NCI-H2196 (cell line): Measurements from ENCODE around the gene PCDHGB2.
"Not testable (repeated sequence)": the region's sequence is repeated elsewhere in the genome, so short reads cannot be mapped to it uniquely, and the experiment has no call there.

Experiments
- DNase-seq: peaks from one replicate; lab custom pipeline; 2025; ENCODE audit not compliant: unreplicated experiment; lab: John Stamatoyannopoulos, UW

PCDHGB2 gene

DNA sequence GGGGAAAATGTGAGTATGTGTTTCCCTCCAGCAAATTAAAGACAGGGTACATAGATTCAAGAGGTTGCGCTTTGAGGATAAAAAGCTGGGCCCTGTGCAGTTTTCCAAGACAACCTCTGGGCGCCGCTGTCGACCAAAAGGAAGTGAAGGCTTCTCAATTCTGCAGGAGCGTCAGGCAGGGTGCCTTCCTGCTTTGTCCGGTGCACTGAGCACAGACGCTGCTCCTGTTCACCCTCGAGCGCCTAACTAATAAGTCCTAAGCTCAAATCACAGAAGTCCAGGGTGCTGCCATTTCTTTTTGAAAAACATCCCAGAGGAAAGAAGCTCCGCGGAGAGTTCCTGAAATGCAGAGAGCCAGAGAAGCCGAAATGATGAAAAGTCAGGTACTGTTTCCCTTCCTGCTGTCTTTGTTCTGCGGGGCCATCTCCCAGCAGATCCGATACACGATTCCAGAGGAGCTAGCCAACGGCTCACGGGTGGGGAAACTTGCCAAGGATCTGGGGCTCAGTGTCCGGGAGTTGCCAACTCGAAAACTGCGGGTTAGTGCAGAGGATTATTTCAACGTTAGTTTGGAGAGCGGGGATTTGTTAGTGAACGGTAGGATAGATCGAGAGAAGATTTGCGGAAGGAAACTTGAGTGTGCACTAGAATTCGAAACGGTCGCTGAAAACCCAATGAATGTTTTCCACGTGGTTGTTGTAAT is 9.7 kb upstream of the PCDHGB2 start, which contains the start of gene PCDHGB1:
PCDHGB1 (plus strand) TSS at position 183 of the 703 bp plus-strand sequence; CDS start at position 345, 162 bp downstream.
- DNase-seq = no peak

DNA sequence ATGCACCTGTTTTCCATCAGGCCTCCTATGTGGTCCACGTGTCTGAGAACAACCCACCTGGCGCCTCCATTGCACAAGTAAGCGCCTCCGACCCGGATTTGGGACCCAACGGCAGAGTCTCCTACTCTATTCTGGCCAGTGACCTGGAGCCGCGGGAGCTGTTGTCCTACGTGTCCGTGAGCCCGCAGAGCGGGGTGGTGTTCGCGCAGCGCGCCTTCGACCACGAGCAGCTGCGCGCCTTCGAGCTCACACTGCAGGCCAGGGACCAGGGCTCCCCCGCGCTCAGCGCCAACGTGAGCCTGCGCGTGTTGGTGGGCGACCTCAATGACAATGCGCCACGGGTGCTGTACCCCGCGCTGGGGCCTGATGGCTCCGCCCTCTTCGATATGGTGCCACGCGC is 8.2 kb upstream of the PCDHGB2 start:
- DNase-seq = no peak

DNA sequence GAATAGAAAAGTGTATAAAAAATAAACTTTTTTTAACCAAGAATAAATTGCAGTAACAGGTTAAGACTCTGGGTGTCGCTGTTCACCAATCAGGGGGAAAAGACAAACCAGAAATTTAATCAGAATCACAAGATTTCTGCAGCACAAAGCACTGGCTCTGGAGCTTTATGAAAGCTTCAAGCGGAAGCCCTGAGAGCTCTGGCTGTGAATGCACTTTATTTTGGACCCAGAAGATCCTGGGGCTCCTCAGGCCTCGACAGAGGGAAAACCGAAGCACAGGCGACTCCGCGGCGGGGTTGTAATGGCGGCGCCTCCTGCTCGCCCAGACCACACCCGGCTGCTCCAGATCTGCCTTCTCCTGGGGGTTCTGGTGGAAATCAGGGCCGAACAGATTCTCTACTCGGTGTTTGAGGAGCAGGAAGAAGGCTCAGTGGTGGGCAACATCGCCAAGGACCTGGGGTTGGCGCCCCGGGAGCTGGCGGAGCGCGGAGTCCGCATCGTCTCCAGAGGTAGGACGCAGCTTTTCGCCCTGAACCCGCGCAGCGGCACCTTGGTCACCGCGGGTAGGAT is 4.8 kb upstream of the PCDHGB2 start, which contains the start of gene PCDHGA4:
PCDHGA4 (plus strand) TSS at position 122 of the 570 bp plus-strand sequence; CDS start at position 209, 87 bp downstream.
- DNase-seq = no peak

DNA sequence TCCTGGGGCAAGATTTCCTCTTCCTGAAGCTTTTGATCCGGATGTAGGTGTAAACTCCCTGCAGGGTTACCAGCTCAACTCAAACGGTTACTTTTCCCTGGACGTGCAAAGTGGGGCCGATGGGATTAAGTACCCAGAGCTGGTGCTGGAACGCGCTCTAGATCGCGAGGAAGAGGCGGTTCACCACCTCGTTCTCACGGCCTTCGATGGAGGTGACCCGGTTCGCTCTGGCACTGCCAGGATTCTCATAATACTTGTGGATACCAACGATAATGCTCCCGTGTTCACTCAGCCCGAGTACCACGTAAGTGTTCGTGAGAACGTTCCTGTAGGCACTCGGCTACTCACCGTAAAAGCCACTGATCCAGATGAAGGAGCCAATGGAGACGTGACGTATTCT is 4.2 kb upstream of the PCDHGB2 start:
- no peak for DNase-seq

DNA sequence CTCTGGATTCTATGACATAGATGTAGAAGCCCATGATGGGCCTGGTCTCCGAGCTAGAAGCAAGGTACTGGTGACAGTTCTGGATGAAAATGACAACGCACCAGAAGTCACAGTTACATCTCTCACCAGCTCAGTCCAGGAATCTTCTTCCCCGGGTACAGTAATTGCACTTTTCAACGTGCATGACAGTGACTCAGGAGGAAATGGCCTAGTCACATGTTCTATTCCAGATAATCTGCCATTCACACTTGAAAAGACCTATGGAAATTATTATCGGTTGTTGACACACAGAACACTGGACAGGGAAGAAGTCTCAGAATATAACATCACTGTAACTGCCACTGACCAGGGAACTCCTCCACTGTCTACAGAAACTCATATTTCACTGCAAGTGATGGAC is 3.7 kb upstream of the PCDHGB2 start:
- DNase-seq = no peak

DNA sequence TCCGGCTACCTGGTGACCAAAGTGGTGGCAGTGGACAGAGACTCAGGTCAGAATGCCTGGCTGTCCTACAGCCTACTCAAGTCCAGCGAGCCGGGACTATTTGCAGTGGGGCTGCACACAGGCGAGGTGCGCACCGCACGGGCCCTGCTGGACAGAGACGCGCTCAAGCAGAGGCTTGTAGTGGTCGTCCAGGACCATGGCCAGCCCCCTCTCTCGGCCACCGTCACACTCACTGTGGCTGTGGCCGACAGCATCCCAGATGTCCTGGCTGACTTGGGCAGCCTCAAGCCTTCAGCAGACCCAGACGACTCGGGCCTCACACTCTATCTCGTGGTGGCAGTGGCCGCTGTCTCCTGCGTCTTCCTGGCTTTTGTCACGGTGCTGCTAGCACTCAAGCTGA is 2.8 kb upstream of the PCDHGB2 start:
- DNase-seq = no peak

DNA sequence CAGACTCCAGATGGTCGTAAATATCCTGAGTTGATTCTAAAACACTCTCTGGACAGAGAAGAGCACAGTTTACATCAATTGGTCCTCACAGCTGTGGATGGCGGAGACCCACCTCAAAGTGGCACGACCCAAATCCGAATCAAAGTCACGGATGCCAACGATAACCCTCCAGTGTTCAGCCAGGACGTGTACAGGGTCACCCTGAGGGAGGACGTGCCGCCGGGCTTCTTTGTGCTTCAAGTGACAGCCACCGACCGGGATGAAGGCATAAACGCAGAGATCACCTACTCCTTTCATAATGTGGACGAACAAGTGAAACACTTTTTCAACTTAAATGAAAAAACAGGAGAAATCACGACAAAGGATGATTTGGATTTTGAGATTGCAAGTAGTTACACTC is 891 bp downstream of the PCDHGB2 start:
- DNase-seq = no peak

DNA sequence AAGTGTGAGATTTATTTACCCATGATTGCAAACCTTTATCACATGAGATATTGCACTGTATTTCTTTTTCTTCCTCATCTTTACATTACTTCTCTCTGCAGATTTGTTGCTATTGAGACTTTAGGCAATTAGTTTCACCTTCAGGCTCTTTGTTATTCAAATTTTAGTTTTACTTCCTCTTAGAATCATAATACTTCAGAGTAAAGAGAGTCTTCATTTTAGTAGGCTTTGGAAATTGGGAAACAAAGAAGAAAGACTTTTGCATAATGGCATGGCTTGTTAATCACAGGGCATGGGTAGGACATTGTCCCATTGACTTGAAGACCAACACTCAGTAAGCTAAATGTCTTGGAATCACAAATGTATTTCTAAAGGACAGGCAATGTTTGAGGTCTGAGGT is 2.9 kb downstream of the PCDHGB2 start:
- no peak for DNase-seq

DNA sequence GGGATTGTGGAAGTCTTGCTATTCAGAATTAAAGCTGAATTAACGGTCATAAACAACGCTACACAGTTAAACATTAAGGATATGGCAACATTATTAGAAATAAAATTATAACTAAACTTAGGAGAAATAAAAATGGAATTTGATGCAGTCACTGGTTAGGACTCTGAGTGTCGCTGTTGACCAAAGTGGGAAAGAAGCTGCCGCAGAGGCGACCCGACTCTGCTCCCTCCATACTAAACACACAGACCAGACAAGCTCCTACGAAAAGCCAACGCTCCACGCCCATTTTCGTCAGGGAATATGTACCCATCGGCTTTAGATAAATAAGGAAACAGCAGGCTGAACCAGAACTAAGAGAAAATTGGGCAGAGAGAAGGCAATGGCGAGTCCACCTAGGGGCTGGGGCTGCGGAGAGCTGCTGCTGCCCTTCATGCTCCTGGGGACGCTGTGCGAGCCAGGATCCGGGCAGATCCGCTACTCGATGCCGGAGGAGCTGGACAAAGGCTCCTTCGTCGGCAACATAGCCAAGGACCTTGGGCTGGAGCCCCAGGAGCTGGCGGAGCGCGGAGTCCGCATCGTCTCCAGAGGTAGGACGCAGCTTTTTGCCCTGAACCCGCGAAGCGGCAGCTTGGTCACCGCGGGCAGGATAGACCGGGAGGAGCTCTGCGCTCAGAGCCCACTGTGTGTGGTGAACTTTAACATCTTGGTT is 4.3 kb downstream of the PCDHGB2 start, which contains the start of gene PCDHGA5:
PCDHGA5 (plus strand) TSS at position 211 of the 709 bp plus-strand sequence; CDS start at position 380, 169 bp downstream.
- no peak for DNase-seq

DNA sequence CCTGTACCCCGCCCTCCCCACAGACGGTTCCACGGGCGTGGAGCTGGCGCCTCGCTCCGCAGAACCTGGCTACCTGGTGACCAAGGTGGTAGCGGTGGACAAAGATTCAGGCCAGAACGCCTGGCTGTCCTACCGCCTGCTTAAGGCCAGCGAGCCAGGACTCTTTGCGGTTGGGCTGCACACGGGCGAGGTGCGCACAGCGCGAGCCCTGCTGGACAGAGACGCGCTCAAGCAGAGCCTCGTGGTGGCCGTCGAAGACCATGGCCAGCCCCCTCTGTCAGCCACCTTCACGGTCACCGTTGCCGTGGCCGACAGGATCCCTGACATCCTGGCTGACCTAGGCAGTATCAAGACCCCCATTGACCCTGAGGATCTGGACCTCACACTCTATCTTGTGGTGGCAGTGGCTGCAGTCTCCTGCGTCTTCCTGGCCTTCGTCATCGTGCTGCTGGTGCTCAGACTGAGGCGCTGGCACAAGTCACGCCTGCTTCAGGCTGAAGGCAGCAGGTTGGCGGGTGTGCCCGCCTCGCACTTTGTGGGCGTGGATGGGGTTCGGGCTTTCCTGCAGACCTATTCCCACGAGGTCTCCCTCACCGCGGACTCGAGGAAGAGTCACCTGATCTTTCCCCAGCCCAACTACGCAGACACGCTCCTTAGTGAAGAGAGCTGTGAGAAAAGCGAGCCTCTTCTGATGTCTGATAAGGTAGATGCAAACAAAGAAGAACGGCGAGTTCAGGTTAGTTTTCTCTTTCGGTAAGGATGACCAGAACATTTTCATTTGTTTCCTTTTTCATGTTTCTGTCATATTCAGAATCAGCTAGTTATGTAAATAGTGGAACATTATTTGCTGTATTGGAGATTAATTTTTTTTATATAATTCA is 6.5 kb downstream of the PCDHGB2 start:
- DNase-seq = no peak

DNA sequence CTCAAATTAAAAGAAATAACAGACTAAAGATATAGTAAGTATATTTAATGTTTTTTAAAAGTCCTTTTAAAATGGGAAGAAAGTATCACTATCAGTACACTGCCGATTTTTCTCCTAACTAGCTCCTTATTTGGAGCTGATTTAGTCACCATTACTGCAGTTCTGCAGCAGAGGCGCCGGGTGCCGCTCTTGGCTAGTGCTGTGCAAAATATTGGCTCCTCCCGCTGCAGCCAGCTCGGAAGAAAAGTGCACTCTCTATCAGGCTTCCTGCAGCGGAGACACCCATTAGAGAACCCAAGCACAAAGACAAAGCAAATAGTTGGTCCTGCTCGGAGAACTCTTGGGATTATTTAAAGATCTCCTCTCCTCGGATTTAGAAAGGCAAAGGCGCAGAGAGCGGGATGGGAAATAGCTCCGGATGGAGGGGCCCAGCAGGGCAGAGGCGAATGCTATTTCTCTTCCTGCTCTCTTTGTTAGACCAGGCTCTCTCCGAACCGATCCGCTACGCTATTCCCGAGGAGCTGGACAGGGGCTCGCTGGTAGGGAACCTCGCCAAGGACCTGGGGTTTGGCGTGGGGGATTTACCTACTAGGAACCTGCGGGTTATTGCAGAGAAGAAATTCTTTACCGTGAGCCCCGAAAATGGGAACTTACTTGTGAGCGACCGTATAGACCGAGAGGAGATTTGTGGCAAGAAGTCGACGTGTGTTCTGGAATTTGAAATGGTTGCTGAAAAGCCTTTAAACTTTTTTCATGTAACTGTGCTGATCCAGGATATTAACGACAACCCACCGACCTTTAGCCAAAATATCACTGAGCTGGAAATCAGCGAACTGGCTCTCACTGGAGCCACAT is 10.4 kb downstream of the PCDHGB2 start, which contains the start of gene PCDHGB3:
PCDHGB3 (plus strand) TSS at position 249 of the 855 bp plus-strand sequence; CDS start at position 402, 153 bp downstream.
- DNase-seq = no peak

DNA sequence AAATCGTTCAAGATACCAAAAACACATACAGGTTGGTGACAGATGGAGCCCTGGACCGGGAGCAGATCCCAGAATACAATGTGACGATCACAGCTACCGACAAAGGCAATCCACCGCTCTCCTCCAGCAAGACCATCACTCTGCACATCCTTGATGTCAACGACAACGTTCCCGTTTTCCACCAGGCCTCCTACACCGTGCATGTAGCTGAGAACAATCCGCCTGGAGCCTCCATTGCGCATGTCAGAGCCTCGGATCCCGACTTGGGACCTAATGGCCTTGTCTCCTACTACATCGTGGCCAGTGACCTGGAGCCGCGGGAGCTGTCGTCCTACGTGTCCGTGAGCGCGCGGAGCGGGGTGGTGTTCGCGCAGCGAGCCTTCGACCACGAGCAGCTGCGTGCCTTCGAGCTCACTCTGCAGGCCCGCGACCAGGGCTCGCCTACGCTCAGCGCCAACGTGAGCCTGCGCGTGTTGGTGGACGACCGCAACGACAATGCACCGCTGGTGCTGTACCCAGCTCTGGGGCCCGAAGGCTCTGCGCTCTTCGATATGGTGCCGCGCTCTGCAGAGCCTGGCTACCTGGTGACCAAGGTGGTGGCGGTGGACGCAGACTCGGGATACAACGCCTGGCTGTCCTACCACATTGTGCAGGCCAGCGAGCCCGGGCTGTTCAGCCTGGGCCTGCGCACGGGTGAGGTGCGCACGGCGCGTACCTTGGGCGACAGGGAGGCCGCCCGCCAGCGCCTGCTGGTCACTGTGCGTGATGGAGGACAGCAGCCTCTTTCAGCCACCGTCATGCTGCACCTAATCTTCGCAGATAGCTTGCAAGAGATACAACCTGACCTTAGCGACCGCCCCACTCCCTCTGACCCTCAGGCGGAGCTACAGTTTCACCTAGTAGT is 12.0 kb downstream of the PCDHGB2 start:
- no peak for DNase-seq

DNA sequence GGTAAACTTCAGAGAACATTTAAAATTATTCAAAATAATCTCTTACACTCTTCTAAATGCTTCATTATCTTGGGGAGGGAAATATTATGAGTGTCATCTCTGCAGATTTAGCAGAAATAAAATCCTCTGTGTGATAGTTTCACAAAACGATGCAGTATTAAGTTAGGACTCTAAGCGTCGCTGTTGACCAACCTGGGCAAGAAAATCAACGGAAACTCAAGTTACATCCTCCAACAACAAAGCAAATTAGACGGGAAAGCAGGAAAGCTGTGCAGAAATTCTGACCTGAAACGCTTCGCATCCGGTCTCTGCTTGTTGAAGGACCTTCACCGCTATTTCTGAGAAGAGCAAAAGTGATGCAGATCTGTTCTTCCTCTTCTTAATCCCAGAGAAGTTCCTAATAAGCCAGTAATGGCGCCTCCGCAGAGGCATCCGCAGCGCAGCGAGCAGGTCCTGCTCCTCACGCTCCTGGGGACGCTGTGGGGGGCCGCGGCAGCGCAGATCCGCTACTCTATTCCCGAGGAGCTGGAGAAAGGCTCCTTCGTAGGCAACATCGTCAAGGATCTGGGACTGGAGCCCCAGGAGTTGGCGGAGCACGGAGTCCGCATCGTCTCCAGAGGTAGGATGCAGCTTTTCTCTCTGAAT is 14.0 kb downstream of the PCDHGB2 start, which contains the start of gene PCDHGA6:
PCDHGA6 (plus strand) TSS at position 219 of the 645 bp plus-strand sequence; CDS start at position 412, 193 bp downstream.
- no peak for DNase-seq

DNA sequence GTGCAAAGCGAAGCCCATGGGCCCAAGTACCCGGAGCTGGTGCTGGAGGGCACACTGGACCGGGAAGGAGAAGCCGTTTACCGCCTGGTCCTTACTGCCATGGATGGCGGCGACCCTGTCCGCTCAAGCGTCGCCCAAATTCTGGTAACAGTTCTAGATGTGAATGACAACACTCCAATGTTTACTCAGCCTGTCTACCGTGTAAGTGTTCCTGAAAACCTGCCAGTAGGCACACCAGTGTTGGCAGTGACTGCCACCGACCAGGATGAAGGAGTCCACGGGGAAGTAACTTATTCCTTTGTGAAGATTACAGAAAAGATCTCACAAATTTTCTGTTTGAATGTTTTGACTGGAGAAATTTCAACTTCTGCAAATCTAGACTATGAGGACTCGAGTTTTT is 14.8 kb downstream of the PCDHGB2 start:
- DNase-seq = no peak

DNA sequence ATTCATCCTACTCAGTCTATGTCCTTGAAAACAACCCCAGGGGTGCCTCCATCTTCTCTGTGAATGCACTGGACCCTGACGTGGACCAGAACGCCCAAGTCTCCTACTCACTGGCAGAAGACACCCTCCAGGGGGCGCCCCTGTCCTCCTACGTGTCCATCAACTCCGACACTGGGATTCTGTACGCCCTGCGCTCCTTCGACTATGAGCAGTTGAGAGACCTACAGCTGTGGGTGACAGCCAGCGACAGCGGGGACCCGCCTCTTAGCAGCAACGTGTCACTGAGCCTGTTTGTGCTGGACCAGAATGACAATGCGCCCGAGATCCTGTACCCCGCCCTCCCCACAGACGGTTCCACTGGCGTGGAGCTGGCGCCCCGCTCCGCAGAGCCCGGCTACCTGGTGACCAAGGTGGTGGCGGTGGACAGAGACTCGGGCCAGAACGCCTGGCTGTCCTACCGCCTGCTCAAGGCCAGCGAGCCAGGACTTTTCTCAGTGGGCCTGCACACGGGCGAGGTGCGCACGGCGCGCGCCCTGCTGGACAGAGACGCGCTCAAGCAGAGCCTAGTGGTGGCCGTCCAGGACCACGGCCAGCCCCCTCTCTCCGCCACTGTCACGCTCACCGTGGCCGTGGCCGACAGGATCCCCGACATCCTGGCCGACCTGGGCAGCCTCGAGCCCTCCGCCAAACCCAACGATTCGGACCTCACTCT is 15.8 kb downstream of the PCDHGB2 start:
- not testable (repeated sequence) for DNase-seq

DNA sequence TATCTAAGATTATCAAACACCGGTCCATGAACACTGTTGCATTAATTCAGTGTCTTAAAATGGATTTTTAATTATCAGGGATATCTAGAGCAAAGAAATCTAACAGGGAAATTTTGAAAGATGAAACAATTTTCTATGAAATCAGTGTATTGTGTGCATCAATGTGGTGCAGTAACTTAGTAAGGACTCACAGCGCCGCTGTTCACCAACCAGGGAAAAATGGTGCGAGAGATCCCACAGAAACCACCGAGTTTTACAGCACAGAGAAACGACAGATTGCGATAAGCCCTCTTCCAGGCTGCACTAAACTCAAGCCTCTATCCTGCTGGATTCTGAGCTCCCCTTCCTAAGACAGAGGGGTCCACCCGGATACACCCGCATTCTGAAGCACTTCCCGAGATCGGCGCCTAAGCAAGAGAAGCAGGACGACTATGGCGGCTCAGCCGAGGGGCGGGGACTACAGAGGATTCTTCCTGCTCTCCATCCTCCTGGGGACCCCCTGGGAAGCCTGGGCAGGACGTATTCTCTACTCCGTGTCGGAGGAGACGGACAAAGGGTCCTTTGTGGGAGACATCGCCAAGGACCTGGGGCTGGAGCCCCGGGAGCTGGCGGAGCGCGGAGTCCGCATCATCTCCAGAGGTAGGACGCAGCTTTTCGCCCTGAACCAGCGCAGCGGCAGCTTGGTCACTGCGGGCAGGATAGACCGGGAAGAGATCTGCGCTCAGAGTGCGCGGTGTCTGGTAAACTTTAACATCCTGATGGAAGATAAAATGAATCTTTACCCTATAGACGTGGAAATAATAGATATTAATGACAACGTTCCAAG is 22.9 kb downstream of the PCDHGB2 start, which contains the start of gene PCDHGA7:
PCDHGA7 (plus strand) TSS at position 274 of the 826 bp plus-strand sequence; CDS start at position 432, 158 bp downstream.
- DNase-seq = no peak

DNA sequence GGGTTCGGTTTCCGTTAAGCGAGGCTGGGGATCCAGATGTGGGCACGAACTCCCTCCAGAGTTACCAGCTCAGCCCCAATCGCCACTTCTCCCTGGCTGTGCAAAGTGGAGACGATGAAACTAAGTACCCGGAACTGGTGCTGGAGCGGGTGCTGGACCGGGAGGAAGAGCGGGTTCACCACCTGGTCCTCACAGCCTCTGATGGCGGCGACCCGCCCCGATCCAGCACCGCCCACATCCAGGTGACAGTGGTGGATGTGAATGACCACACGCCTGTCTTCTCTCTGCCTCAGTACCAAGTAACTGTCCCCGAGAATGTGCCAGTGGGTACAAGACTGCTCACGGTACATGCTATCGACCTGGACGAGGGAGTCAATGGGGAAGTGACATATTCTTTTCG is 23.6 kb downstream of the PCDHGB2 start:
- no peak for DNase-seq
